Body of pancreas (tissue), 4 donors: ENCODE measurements around the gene KRTAP10-11.

Experiments used
- CTCF ChIP-seq, 7 experiments: fragments of 450-650 bp in 4 of 7; fragments of 200-600 bp in 3 of 7; sonication (generic) in 3 of 7; IDR thresholded peaks; one replicate each; pipeline ENCODE4 v1.5.1; 2016 to 2019; ENCODE audit warnings: antibody characterized with exemption in 7 of 7
- POLR2A ChIP-seq, 3 donors: fragments of 450-650 bp; IDR thresholded peaks; one replicate each; pipeline ENCODE4 v1.6.1; 2016; ENCODE audit warnings: antibody characterized with exemption in 3 of 3, mild to moderate bottlenecking in 2 of 3

- TF ChIP-seq POLR2A (IDR thresholded peaks at IDR 0.05), result no peak
- no peak for TF ChIP-seq CTCF (IDR thresholded peaks at IDR 0.05)
Measured at GRCh38 chr21:44644878-44645277, 1.3 kb upstream of the KRTAP10-11 start.
